Measurements from ENCODE around the gene AGRN.

The AGRN gene

GRCh38 chr1:1031659-1032235 is 11.8 kb downstream of the AGRN start:
- TF ChIP-seq MAX (IDR thresholded peaks at IDR 0.05; ENCODE audit: low read depth, low read length) (no peak), MYC (IDR thresholded peaks at IDR 0.05; ENCODE audit: low read depth, low read length) (no peak), CTCF (IDR thresholded peaks at IDR 0.05; ENCODE audit: low read depth, low read length) (no peak), POLR2A (IDR thresholded peaks at IDR 0.05; ENCODE audit: extremely low read depth, insufficient read length) (no peak)
- no peak for DNase-seq (ENCODE audit: low read depth)
- H3K4me3 ChIP-seq (ENCODE audit: low read depth, low read length), result no peak overlapping the region

- no peak for TF ChIP-seq MAX (IDR thresholded peaks at IDR 0.05; ENCODE audit: low read depth, low read length)
- no peak for TF ChIP-seq POLR2A (IDR thresholded peaks at IDR 0.05; ENCODE audit: extremely low read depth, insufficient read length)
- no peak for TF ChIP-seq CTCF (IDR thresholded peaks at IDR 0.05; ENCODE audit: low read depth, low read length)
- TF ChIP-seq MYC (IDR thresholded peaks at IDR 0.05; ENCODE audit: low read depth, low read length), result no peak
- no peak overlapping the region for H3K4me3 ChIP-seq (ENCODE audit: low read depth, low read length)
Measured at GRCh38 chr1:1032424-1032823, 12.5 kb downstream of the AGRN start.

GRCh38 chr1:1033009-1033587 is 13.2 kb downstream of the AGRN start:
- no peak overlapping the region for H3K4me3 ChIP-seq (ENCODE audit: low read depth, low read length)
- TF ChIP-seq MYC (IDR thresholded peaks at IDR 0.05; ENCODE audit: low read depth, low read length) (peak; percentile 5; the same call in 1 of the 2 replicates), MAX (IDR thresholded peaks at IDR 0.05; ENCODE audit: low read depth, low read length) (no peak), CTCF (IDR thresholded peaks at IDR 0.05; ENCODE audit: low read depth, low read length) (peak; percentile 60), POLR2A (IDR thresholded peaks at IDR 0.05; ENCODE audit: extremely low read depth, insufficient read length) (no peak)
- peak; percentile 93 for DNase-seq (ENCODE audit: low read depth)

More at GRCh38 chr1:1032424-1032823, 12.5 kb downstream of the AGRN start:
- DNase-seq (ENCODE audit: low read depth), result no peak

GRCh38 chr1:1033731-1034438 is 14.0 kb downstream of the AGRN start:
- peak; percentile 51 for DNase-seq (ENCODE audit: low read depth)
- H3K4me3 ChIP-seq (ENCODE audit: low read depth, low read length), result no peak overlapping the region
- no peak for TF ChIP-seq CTCF (IDR thresholded peaks at IDR 0.05; ENCODE audit: low read depth, low read length)
- no peak for TF ChIP-seq POLR2A (IDR thresholded peaks at IDR 0.05; ENCODE audit: extremely low read depth, insufficient read length)
- no peak for TF ChIP-seq MYC (IDR thresholded peaks at IDR 0.05; ENCODE audit: low read depth, low read length)
- TF ChIP-seq MAX (IDR thresholded peaks at IDR 0.05; ENCODE audit: low read depth, low read length), result no peak

GRCh38 chr1:1034439-1034781 is 14.5 kb downstream of the AGRN start:
- DNase-seq (ENCODE audit: low read depth), result no peak
- no peak overlapping the region for H3K4me3 ChIP-seq (ENCODE audit: low read depth, low read length)
- TF ChIP-seq MAX (IDR thresholded peaks at IDR 0.05; ENCODE audit: low read depth, low read length) (no peak), POLR2A (IDR thresholded peaks at IDR 0.05; ENCODE audit: extremely low read depth, insufficient read length) (no peak)
